Tibial nerve (tissue), 3 donors: ENCODE data around the gene ANKRD62.

Source experiments
- POLR2A ChIP-seq, 2 donors: fragments of 450-650 bp; IDR thresholded peaks; one replicate each; pipeline ENCODE4 v1.6.1; 2017; ENCODE audit warnings: antibody characterized with exemption in 2 of 2, mild to moderate bottlenecking in 2 of 2, moderate library complexity in 2 of 2
- TF ChIP-seq, protein P1 (sequence below), 5 experiments: fragments of 200-600 bp in 3 of 5; fragments of 450-650 bp in 2 of 5; sonication (generic) in 3 of 5; IDR thresholded peaks; one replicate each; pipeline ENCODE4 v1.5.1; 2016 to 2019; ENCODE audit warnings: antibody characterized with exemption in 5 of 5, mild to moderate bottlenecking in 3 of 5, moderate library complexity in 2 of 5

DNA sequence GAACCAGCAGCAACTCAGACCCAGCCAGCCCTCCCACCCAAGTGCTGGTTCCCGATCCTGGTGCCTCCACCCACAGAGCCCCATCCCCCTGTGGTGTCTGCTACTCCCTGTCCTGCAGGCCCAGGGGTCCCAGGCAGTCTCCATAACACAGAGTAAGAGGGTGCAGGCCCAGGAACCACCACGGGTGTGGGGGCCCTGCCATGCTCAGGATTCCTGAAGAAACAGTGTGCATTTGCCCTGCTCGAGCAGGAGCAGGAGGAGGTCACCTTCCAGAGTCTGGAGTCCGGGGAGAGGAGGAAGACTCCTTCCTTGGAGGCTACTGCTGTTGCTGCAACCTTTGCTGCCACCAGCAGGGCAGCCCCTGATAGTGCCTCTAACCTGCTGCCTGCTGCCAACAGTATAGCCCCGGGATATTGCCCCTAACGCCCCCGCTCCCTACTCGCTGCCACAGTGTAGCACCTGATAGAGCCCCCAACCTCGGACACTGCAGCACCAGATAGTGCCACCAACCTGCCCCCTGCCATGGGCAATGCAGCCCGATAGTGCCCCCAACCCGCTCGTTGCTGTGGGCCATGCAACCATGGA lies 46.8 kb upstream of the ANKRD62 start:
- TF ChIP-seq POLR2A (IDR thresholded peaks at IDR 0.05): no peak
- TF ChIP-seq, protein P1, sequence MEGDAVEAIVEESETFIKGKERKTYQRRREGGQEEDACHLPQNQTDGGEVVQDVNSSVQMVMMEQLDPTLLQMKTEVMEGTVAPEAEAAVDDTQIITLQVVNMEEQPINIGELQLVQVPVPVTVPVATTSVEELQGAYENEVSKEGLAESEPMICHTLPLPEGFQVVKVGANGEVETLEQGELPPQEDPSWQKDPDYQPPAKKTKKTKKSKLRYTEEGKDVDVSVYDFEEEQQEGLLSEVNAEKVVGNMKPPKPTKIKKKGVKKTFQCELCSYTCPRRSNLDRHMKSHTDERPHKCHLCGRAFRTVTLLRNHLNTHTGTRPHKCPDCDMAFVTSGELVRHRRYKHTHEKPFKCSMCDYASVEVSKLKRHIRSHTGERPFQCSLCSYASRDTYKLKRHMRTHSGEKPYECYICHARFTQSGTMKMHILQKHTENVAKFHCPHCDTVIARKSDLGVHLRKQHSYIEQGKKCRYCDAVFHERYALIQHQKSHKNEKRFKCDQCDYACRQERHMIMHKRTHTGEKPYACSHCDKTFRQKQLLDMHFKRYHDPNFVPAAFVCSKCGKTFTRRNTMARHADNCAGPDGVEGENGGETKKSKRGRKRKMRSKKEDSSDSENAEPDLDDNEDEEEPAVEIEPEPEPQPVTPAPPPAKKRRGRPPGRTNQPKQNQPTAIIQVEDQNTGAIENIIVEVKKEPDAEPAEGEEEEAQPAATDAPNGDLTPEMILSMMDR (IDR thresholded peaks at IDR 0.05): no peak
